HFFc6 (cell line): Measurements from ENCODE around the gene SHMT2. TPM values are rescaled to one million over a fixed set of nuclear protein-coding genes. Genes with fewer than 3 reads are reported as not detected.

Experiments
- DNase-seq: peaks from one replicate; pipeline ENCODE4 v3.0.0-alpha.2; 2018
- H3K27ac Mint-ChIP-seq: 2 replicates; pipeline ENCODE4 v1.8.0; 2020; ENCODE audit warnings: mild to moderate bottlenecking, mixed read lengths
- H3K27me3 Mint-ChIP-seq: 2 replicates; pipeline ENCODE4 v1.8.0; 2021; ENCODE audit warnings: mild to moderate bottlenecking, moderate library complexity, mixed read lengths; ENCODE audit not compliant: insufficient read depth
- H3K36me3 Mint-ChIP-seq: 2 replicates; pipeline ENCODE4 v1.8.0; 2021; ENCODE audit warnings: low read depth, mixed read lengths
- H3K4me1 Mint-ChIP-seq: 2 replicates; pipeline ENCODE4 v1.8.0; 2020; ENCODE audit warnings: low read depth, mixed read lengths
- H3K4me3 Mint-ChIP-seq: 2 replicates; pipeline ENCODE4 v1.8.0; 2020; ENCODE audit warnings: mild to moderate bottlenecking, moderate library complexity, mixed read lengths
- H3K9me3 Mint-ChIP-seq: 2 replicates; pipeline ENCODE4 v1.8.0; 2020; ENCODE audit warnings: mild to moderate bottlenecking, mixed read lengths
- CTCF ChIP-seq: fragments of 200-600 bp; sonication (generic); IDR thresholded peaks from 2 replicates; pipeline ENCODE4 v1.5.0; 2021; ENCODE audit warnings: antibody characterized with exemption, mild to moderate bottlenecking
- total RNA-seq, 6 experiments: library from RNA; stranded (reverse); fragmentation: NEBNext Ultra II Directional; extraction: Animal tissue kit (Norgen Biotek cat#: 25700); gene quantifications; 2 replicates in 1 of 6; 3 replicates in 5 of 6; pipeline ENCODE4 v1.2.3, GENCODE V29; 2021

SHMT2 gene
- total RNA-seq, 6 experiments from 2014 or later = 112 to 127 (median 126) TPM

DNA sequence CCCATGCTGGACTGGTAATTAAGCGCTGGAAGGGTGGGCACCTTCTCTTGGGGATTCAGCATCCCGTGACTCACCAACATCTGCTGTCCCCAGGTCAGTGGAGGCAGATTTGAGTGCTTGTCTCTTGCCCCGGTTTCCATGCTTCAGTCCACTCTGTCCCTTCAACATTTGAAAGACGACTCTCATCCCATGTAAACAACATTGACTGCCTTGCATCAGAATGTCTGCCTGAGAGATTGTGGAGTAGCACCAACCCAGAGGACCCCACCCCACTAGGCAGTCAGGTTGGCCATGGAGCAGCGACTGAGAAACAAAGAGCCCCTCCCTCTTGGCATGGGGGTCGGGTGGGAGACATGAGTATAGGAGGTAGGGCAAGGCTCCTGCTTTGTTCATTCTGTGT lies 26.4 kb downstream of the SHMT2 start:
- H3K36me3 Mint-ChIP-seq = peaks cover 4% of the 10 kb centered on the region; the same call in 1 of the 2 replicates
- no peak for TF ChIP-seq CTCF
- no peaks in the 10 kb centered on the region for H3K4me1 Mint-ChIP-seq
- H3K27ac Mint-ChIP-seq = no peak overlapping the region
- no peaks in the 10 kb centered on the region for H3K9me3 Mint-ChIP-seq
- no peak for DNase-seq
- H3K4me3 Mint-ChIP-seq = no peak overlapping the region
- H3K27me3 Mint-ChIP-seq = peaks cover 1% of the 10 kb centered on the region; the same call in 1 of the 2 replicates

GRCh38 chr12:57258977-57259970 lies 29.8 kb downstream of the SHMT2 start:
- H3K27ac Mint-ChIP-seq = no peak overlapping the region
- no peak for DNase-seq
- no peak for TF ChIP-seq CTCF
- H3K9me3 Mint-ChIP-seq = no peaks in the 10 kb centered on the region
- peaks cover 7% of the 10 kb centered on the region for H3K4me1 Mint-ChIP-seq
- H3K36me3 Mint-ChIP-seq = peaks cover 4% of the 10 kb centered on the region; the same call in 1 of the 2 replicates
- no peaks in the 10 kb centered on the region for H3K27me3 Mint-ChIP-seq
- no peak overlapping the region for H3K4me3 Mint-ChIP-seq

GRCh38 chr12:57260366-57260765 lies 30.9 kb downstream of the SHMT2 start:
- Mint-ChIP-seq H3K27ac (no peak overlapping the region), H3K9me3 (no peaks in the 10 kb centered on the region), H3K36me3 (peaks cover 4% of the 10 kb centered on the region; the same call in 1 of the 2 replicates), H3K4me1 (peaks cover 7% of the 10 kb centered on the region), H3K4me3 (no peak overlapping the region), H3K27me3 (no peaks in the 10 kb centered on the region)
- DNase-seq = no peak
- TF ChIP-seq CTCF = no peak

GRCh38 chr12:57261428-57261865 lies 31.9 kb downstream of the SHMT2 start:
- no peaks in the 10 kb centered on the region for H3K27me3 Mint-ChIP-seq
- no peaks in the 10 kb centered on the region for H3K9me3 Mint-ChIP-seq
- H3K27ac Mint-ChIP-seq = no peak overlapping the region
- H3K36me3 Mint-ChIP-seq = peaks cover 4% of the 10 kb centered on the region; the same call in 1 of the 2 replicates
- H3K4me1 Mint-ChIP-seq = peaks cover 7% of the 10 kb centered on the region
- H3K4me3 Mint-ChIP-seq = no peak overlapping the region
- DNase-seq = no peak
- no peak for TF ChIP-seq CTCF

DNA sequence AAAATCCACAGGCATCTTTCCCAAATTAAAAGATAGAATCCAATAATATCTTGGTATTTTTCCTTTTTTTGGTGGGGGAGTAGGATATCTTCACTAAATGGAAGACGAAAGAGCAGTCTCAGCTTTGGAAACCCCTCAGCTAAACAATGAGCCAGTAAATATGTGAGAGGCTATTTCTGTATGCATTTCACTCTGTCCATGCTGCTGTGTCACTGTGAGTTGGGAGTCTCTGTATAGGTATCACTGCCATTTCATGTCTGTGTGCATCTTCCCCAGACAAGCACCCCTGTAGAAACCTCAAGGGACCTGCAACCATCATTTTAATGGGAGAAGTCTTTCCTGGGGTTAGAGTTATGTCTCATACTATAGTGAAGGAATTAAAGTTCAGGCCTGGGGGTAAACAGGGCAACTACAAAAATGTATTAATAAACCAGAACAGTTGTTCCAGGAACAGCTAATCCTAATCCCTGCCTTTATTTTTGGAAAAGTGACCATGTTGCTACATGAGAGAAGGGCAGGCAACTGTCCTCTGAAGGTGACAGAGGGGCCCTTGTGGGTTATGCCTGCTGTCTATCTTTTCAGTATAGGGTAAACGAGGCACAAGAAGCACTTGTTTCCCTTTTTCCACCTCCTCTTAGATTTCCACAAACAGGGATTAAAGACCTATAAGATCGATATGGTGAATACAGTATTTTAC lies 32.8 kb downstream of the SHMT2 start:
- H3K36me3 Mint-ChIP-seq = peaks cover 4% of the 10 kb centered on the region; the same call in 1 of the 2 replicates
- H3K4me3 Mint-ChIP-seq = no peak overlapping the region

More for the DNA sequence above, 32.8 kb downstream of the SHMT2 start:
- H3K9me3 Mint-ChIP-seq = no peaks in the 10 kb centered on the region
- no peak for DNase-seq
- TF ChIP-seq CTCF = no peak
- H3K27me3 Mint-ChIP-seq = no peaks in the 10 kb centered on the region; the same call in 1 of the 2 replicates
- peaks cover 7% of the 10 kb centered on the region for H3K4me1 Mint-ChIP-seq
- no peak overlapping the region for H3K27ac Mint-ChIP-seq
